Fibroblast of mammary gland (primary cell): ENCODE results near the gene ZBTB48.
"Not testable (repeated sequence)": the region's sequence is repeated elsewhere in the genome, so short reads cannot be mapped to it uniquely, and the experiment has no call there.

Experiments
- DNase-seq: peaks from one replicate; pipeline ENCODE4 v3.0.0-alpha.2; 2010; ENCODE audit warnings: low read depth
- H3K4me3 ChIP-seq: 2 replicates; pipeline ENCODE4 v1.5.1; 2011; ENCODE audit warnings: low read depth, mild to moderate bottlenecking, low read length, moderate library complexity; ENCODE audit not compliant: control insufficient read depth
- TF ChIP-seq, protein P1 (sequence below): conservative IDR thresholded peaks from 2 replicates; pipeline ENCODE4 v1.5.1; 2011; ENCODE audit warnings: low read depth, low read length, inconsistent platforms; ENCODE audit not compliant: control insufficient read depth, insufficient read depth

The ZBTB48 gene

DNA sequence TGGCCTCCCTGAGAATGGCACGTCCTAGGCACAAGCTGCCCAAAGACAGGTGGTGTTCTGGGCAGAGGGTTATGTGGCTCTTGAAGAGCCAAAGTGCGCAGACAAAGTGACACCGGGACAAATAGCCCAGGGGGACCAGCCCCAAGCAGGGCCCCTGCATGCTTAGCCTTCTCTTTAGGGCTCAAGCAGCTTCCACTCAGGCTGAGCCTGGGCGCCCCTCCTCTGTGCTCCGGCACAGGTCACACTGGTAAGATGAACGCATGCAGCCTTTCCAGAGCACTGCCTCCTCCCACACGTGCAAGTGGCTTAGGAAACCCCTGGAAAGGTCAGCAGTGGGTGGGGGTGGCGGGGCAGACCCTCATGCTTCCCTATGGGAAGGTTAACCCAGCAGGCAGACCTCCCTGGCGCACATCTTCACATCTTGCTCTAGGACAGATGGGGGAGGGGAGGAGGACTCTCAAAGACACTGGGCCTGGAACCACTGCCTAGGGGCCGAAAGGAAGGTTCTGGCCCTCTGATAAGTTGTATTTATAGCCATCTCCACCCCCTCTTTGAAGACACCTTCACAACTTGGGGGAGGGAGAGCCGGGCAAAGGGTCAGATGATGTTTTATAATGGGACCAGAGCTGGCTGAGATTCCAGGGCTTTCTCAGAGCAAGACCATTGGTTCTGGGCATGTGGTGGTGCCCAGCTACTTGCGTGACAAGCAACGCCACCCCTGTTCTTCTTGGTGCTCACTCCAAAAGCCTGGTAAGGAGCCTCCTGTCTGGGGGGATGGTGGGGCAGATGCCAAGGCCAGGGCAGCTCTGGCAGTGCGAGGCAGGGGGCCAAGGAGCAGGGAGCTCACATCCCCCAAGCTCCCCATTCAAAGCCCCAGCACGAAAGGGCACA is 17.3 kb downstream of the ZBTB48 start:
- TF ChIP-seq, protein P1, sequence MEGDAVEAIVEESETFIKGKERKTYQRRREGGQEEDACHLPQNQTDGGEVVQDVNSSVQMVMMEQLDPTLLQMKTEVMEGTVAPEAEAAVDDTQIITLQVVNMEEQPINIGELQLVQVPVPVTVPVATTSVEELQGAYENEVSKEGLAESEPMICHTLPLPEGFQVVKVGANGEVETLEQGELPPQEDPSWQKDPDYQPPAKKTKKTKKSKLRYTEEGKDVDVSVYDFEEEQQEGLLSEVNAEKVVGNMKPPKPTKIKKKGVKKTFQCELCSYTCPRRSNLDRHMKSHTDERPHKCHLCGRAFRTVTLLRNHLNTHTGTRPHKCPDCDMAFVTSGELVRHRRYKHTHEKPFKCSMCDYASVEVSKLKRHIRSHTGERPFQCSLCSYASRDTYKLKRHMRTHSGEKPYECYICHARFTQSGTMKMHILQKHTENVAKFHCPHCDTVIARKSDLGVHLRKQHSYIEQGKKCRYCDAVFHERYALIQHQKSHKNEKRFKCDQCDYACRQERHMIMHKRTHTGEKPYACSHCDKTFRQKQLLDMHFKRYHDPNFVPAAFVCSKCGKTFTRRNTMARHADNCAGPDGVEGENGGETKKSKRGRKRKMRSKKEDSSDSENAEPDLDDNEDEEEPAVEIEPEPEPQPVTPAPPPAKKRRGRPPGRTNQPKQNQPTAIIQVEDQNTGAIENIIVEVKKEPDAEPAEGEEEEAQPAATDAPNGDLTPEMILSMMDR, result no peak
- H3K4me3 ChIP-seq, result no peak overlapping the region
- no peak for DNase-seq

GRCh38 chr1:6597777-6598131 is 18.0 kb downstream of the ZBTB48 start:
- TF ChIP-seq, protein P1, result no peak
- no peak overlapping the region for H3K4me3 ChIP-seq
- no peak for DNase-seq

DNA sequence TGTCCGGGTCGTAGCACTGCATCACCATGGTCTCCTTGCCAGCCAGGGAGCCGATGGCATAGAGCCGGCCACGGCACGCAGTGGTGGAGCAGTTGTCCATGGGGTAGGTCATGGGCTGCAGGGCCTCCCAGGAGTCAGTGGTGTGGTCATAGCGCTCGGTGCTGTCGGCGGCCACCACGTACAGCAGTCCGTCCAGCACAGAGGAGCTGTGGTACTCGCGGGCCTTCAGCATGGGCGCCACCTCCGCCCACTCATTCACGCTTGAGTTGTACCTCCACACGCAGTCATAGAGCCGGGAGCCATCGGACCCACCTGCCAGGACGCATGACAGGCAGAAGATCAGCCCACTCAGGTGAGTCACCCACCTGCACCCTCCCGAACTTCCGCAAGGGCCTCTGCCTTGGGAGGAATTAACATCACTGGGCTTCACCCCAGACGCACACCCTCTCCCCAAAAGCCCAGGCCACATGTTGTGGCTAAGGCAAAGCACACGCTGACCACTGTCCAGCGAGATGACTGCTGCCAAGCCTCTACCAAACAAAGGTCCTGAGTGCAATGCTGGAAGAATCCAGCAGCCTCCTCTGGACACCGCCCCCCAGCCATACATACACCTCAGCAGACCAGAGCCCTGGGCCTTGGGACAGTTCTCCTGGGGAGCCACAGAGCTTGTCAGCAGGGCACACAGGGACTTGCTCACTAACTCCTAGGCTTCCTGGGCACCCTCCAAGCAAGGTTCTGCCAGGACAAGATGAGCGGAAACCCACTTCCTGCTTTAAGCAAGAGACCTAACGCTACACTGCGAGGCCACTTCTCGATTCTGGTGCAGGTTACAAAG is 19.6 kb downstream of the ZBTB48 start:
- H3K4me3 ChIP-seq, result peak overlapping the region; percentile 93
- DNase-seq, result peak; percentile 55
- TF ChIP-seq, protein P1, result no peak

DNA sequence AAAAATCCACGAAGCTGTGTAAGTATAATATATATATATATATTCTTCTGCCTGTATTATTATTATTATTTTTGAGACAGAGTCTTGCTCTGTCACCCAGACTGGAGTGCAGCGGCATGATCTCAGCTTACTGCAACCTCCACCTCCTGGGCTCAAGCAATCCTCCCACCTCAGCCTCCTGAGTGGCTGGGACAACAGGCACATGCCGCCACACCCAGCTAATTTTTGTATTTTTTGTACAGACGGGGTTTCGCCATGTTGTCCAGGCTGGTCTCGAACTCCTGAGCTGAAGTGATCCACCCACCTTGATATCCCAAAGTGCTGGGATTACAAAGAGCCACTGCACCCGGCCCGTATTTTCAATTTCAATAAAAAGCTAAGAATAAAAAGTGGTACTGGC is 20.2 kb downstream of the ZBTB48 start:
- H3K4me3 ChIP-seq, result peak overlapping the region; percentile 93
- not testable (repeated sequence) for DNase-seq

- TF ChIP-seq, protein P1, result no peak
- DNase-seq, result no peak
- H3K4me3 ChIP-seq, result peak overlapping the region; percentile 93
Observed at GRCh38 chr1:6600410-6601048, 20.7 kb downstream of the ZBTB48 start.

- TF ChIP-seq, protein P1, result no peak
- DNase-seq, result peak; percentile 99
- H3K4me3 ChIP-seq, result peak overlapping the region; percentile 93
Observed at GRCh38 chr1:6601049-6601922, 21.5 kb downstream of the ZBTB48 start.
